GM18499 (cell line): Measurements from ENCODE around the gene C16orf86.

Experiments
- ATAC-seq: cut with Tn5 transposase; IDR thresholded peaks from one replicate; pipeline ENCODE4 v1.9.1; 2021; ENCODE audit warnings: moderate number of reproducible peaks; ENCODE audit not compliant: insufficient read depth, unreplicated experiment

Gene C16orf86

GRCh38 chr16:67653128-67653788 is 13.4 kb upstream of the C16orf86 start:
- ATAC-seq, result no peak

GRCh38 chr16:67653789-67654402 is 12.7 kb upstream of the C16orf86 start:
- no peak for ATAC-seq

- no peak for ATAC-seq
These were observed 12.2 kb upstream of the C16orf86 start for GRCh38 chr16:67654403-67654911.

GRCh38 chr16:67655363-67655762 is 11.3 kb upstream of the C16orf86 start:
- no peak for ATAC-seq

GRCh38 chr16:67656344-67657016 is 10.1 kb upstream of the C16orf86 start:
- ATAC-seq, result no peak

GRCh38 chr16:67657017-67657608 is 9.5 kb upstream of the C16orf86 start:
- no peak for ATAC-seq

- ATAC-seq, result no peak
These were observed 8.7 kb upstream of the C16orf86 start for GRCh38 chr16:67657751-67658518.

GRCh38 chr16:67658849-67659674 is 7.6 kb upstream of the C16orf86 start:
- ATAC-seq, result no peak

GRCh38 chr16:67659675-67660563 is 6.7 kb upstream of the C16orf86 start, which contains the start of gene ACD:
ACD (minus strand) TSS chr16:67660260; CDS start chr16:67660220, 40 bp downstream.
- ATAC-seq, result peak; percentile 32

GRCh38 chr16:67660564-67661028 is 6.0 kb upstream of the C16orf86 start, which contains the start of gene PARD6A:
PARD6A (plus strand) TSS chr16:67660960; CDS start chr16:67661039, 79 bp downstream.
- peak; percentile 42 for ATAC-seq

GRCh38 chr16:67661101-67661761 is 5.4 kb upstream of the C16orf86 start:
- no peak for ATAC-seq

- ATAC-seq, result no peak
These were observed 4.5 kb upstream of the C16orf86 start for GRCh38 chr16:67661886-67662652.

- ATAC-seq, result no peak
These were observed 4.0 kb upstream of the C16orf86 start for GRCh38 chr16:67662653-67663010.

- ATAC-seq, result no peak
These were observed 3.3 kb upstream of the C16orf86 start for GRCh38 chr16:67663151-67663876.

- no peak for ATAC-seq
These were observed 2.8 kb upstream of the C16orf86 start for GRCh38 chr16:67663877-67664222.

GRCh38 chr16:67664258-67664657 is 2.4 kb upstream of the C16orf86 start:
- no peak for ATAC-seq
